H9 (cell line): ENCODE results near the gene MRPS27. TPM values are rescaled to one million over a fixed set of nuclear protein-coding genes. Genes with fewer than 3 reads are reported as not detected.

Experiments
- DNase-seq: peaks from one replicate; pipeline ENCODE4 v3.0.0-alpha.2; 2017
- H2AFZ ChIP-seq: one replicate; pipeline ENCODE4 v1.6.1; 2013; ENCODE audit warnings: mild to moderate bottlenecking, low read length, control low read depth, moderate library complexity
- H2AK5ac ChIP-seq: 2 replicates; pipeline ENCODE4 v1.6.1; 2013; ENCODE audit warnings: low read length, control low read depth, mixed read lengths; ENCODE audit not compliant: insufficient read length
- H2BK120ac ChIP-seq: one replicate; pipeline ENCODE4 v1.6.1; 2013; ENCODE audit warnings: low read depth, mild to moderate bottlenecking, low read length, control low read depth, inconsistent platforms; ENCODE audit not compliant: poor library complexity, severe bottlenecking
- H2BK12ac ChIP-seq: 2 replicates; pipeline ENCODE4 v1.6.1; 2013; ENCODE audit warnings: low read length, control low read depth, mixed read lengths, low read depth; ENCODE audit not compliant: insufficient read length
- H2BK15ac ChIP-seq: 2 replicates; pipeline ENCODE4 v1.6.1; 2013; ENCODE audit warnings: low read depth, low read length, control low read depth
- H2BK20ac ChIP-seq: one replicate; pipeline ENCODE4 v1.6.1; 2013; ENCODE audit warnings: low read depth, mild to moderate bottlenecking, low read length, control low read depth, inconsistent platforms; ENCODE audit not compliant: poor library complexity, severe bottlenecking
- H2BK5ac ChIP-seq: 2 replicates; pipeline ENCODE4 v1.6.1; 2013; ENCODE audit warnings: low read length, control low read depth, mixed read lengths; ENCODE audit not compliant: insufficient read length
- H3K14ac ChIP-seq: 2 replicates; pipeline ENCODE4 v1.6.1; 2013; ENCODE audit warnings: low read length, control low read depth; ENCODE audit not compliant: insufficient read depth
- H3K18ac ChIP-seq: 2 replicates; pipeline ENCODE4 v1.6.1; 2013; ENCODE audit warnings: low read depth, mild to moderate bottlenecking, mixed read lengths, low read length, control low read depth; ENCODE audit not compliant: insufficient read length
- H3K23ac ChIP-seq: 2 replicates; pipeline ENCODE4 v1.6.1; 2013; ENCODE audit warnings: low read length, control low read depth, mixed read lengths, low read depth; ENCODE audit not compliant: insufficient read length
- H3K23me2 ChIP-seq: 2 replicates; pipeline ENCODE4 v1.6.1; 2013; ENCODE audit warnings: low read depth, mild to moderate bottlenecking, mixed read lengths, low read length, control low read depth; ENCODE audit not compliant: insufficient read length, poor library complexity, severe bottlenecking
- H3K27ac ChIP-seq: 2 replicates; pipeline ENCODE4 v1.5.1; 2013; ENCODE audit warnings: low read length, control low read depth, mixed read lengths, low read depth; ENCODE audit not compliant: insufficient read length
- H3K27me3 ChIP-seq: 2 replicates; pipeline ENCODE4 v1.6.1; 2013; ENCODE audit warnings: low read length, control low read depth, inconsistent platforms; ENCODE audit not compliant: insufficient read depth
- H3K4ac ChIP-seq: 2 replicates; pipeline ENCODE4 v1.6.1; 2013; ENCODE audit warnings: low read depth, mild to moderate bottlenecking, control low read depth, inconsistent platforms, low read length, moderate library complexity
- H3K4me1 ChIP-seq: 2 replicates; pipeline ENCODE4 v1.6.1; 2013; ENCODE audit warnings: low read length, control low read depth, inconsistent platforms; ENCODE audit not compliant: insufficient read depth
- H3K4me2 ChIP-seq: 2 replicates; pipeline ENCODE4 v1.6.1; 2013; ENCODE audit warnings: low read length, control low read depth, mixed read lengths; ENCODE audit not compliant: insufficient read length, insufficient read depth
- H3K56ac ChIP-seq: 2 replicates; pipeline ENCODE4 v1.6.1; 2013; ENCODE audit warnings: low read depth, mild to moderate bottlenecking, mixed read lengths, low read length, control low read depth; ENCODE audit not compliant: insufficient read length
- H3K79me1 ChIP-seq: 2 replicates; pipeline ENCODE4 v1.6.1; 2013; ENCODE audit warnings: low read depth, mild to moderate bottlenecking, moderate library complexity, low read length, control low read depth, inconsistent platforms; ENCODE audit not compliant: insufficient read depth, poor library complexity, severe bottlenecking
- H3K79me2 ChIP-seq: 2 replicates; pipeline ENCODE4 v1.6.1; 2013; ENCODE audit warnings: low read length, control low read depth, inconsistent platforms; ENCODE audit not compliant: insufficient read depth
- H3K9ac ChIP-seq: 2 replicates; pipeline ENCODE4 v1.6.1; 2013; ENCODE audit warnings: low read length, control low read depth, mixed read lengths; ENCODE audit not compliant: insufficient read length; ENCODE audit errors: extremely low read depth
- H3K9me3 ChIP-seq: one replicate; pipeline ENCODE4 v1.6.1; 2013; ENCODE audit warnings: low read depth, low read length, inconsistent platforms; ENCODE audit not compliant: control insufficient read depth
- H3T11ph ChIP-seq: one replicate; pipeline ENCODE4 v1.6.1; 2013; ENCODE audit warnings: mild to moderate bottlenecking, low read length, control low read depth, inconsistent platforms
- H4K20me1 ChIP-seq: one replicate; pipeline ENCODE4 v1.6.1; 2013; ENCODE audit not compliant: control insufficient read depth, insufficient read length, insufficient read depth
- H4K5ac ChIP-seq: 2 replicates; pipeline ENCODE4 v1.6.1; 2013; ENCODE audit warnings: low read depth, mild to moderate bottlenecking, mixed read lengths, low read length, control low read depth; ENCODE audit not compliant: insufficient read length
- H4K8ac ChIP-seq: replicated peaks from 2 replicates; pipeline ENCODE4 v1.6.1; 2013; ENCODE audit warnings: low read length, control low read depth, mixed read lengths, low read depth; ENCODE audit not compliant: insufficient read length
- H4K91ac ChIP-seq: 2 replicates; pipeline ENCODE4 v1.6.1; 2013; ENCODE audit warnings: low read depth, mild to moderate bottlenecking, moderate library complexity, mixed read lengths, low read length, control low read depth; ENCODE audit not compliant: insufficient read length
- H3K27ac Mint-ChIP-seq, 3 experiments: 2 replicates in 2 of 3; 3 replicates in 1 of 3; pipeline ENCODE4 v1.8.0; 2020 to 2021; ENCODE audit warnings: mixed read lengths in 3 of 3, mild to moderate bottlenecking in 1 of 3, moderate library complexity in 1 of 3
- H3K27me3 Mint-ChIP-seq: 2 replicates; pipeline ENCODE4 v1.8.0; 2021; ENCODE audit warnings: low read depth, mild to moderate bottlenecking, moderate library complexity, mixed read lengths
- H3K36me3 Mint-ChIP-seq, 3 experiments: 2 replicates in 2 of 3; 3 replicates in 1 of 3; pipeline ENCODE4 v1.8.0; 2020 to 2021; ENCODE audit warnings: low read depth in 3 of 3, mixed read lengths in 3 of 3; ENCODE audit not compliant: insufficient read depth in 1 of 3
- H3K4me1 Mint-ChIP-seq, 2 experiments: 2 replicates each; pipeline ENCODE4 v1.8.0; 2020; ENCODE audit warnings: mixed read lengths in 2 of 2
- H3K4me3 Mint-ChIP-seq, 2 experiments: 2 replicates in 1 of 2; 3 replicates in 1 of 2; pipeline ENCODE4 v1.8.0; 2020 to 2021; ENCODE audit warnings: mild to moderate bottlenecking in 2 of 2, mixed read lengths in 2 of 2, moderate library complexity in 1 of 2
- H3K9me3 Mint-ChIP-seq, 2 experiments: 2 replicates in 1 of 2; 3 replicates in 1 of 2; pipeline ENCODE4 v1.8.0; 2020; ENCODE audit warnings: mild to moderate bottlenecking in 2 of 2, mixed read lengths in 2 of 2, moderate library complexity in 1 of 2
- WGBS: extraction: QIAGEN DNeasy Blood & Tissue Kit; methylation state at CpG from one replicate; pipeline ENCODE4 v1.1.7; 2013; ENCODE audit warnings: missing lambda C conversion rate, low lambda C conversion rate, mixed read lengths; ENCODE audit not compliant: insufficient read length; ENCODE audit errors: extremely low coverage; 5-methylcytosine and 5-hydroxymethylcytosine counted together
- total RNA-seq: library from RNA; stranded (reverse); gene quantifications from 2 replicates; pipeline ENCODE4 v1.2.1, GENCODE V29; 2021
- TF ChIP-seq, protein P1 (sequence below): fragments of 200-600 bp; sonication (generic); conservative IDR thresholded peaks from 3 replicates; pipeline ENCODE4 v1.8.0; 2021; ENCODE audit warnings: antibody characterized with exemption, mild to moderate bottlenecking

Gene MRPS27
- total RNA-seq, 1 experiment from 2014 or later, result 83.3 TPM

DNA sequence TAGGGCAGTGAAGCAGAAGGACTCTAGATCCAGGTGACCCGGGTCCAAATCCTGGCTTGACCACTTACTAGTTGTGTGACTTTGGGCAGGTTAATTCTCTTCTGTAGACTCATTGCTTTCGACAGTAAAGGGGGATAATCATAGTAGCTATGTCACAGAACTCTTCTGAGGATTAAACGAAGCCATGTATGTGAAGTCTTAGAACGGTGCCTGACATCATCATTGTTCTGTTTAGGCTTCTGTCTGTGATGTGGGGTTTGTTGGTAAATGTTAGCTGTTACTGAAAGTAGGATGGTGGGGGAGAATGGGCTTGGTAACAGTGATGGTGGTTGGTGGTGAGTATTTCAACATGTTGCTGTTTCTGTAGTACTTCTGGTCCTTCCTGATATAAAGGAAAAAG lies 139.1 kb downstream of the MRPS27 start:
- H4K91ac ChIP-seq, result no peak overlapping the region
- no peaks in the 10 kb centered on the region; the same call in 1 of the 2 replicates for H3K79me2 ChIP-seq
- H3K27ac ChIP-seq, result no peak overlapping the region
- Mint-ChIP-seq H3K36me3 (peaks cover 16 to 31% (median 29%) of the 10 kb centered on the region in 3 experiments; a peak in 6 of 7 replicates), H3K4me1 (peaks cover 37 to 50% of the 10 kb centered on the region in 2 experiments), H3K9me3 (no peaks in the 10 kb centered on the region), H3K27me3 (no peaks in the 10 kb centered on the region), H3K27ac (0 out of 7 replicates have a peak overlapping the region, but pooled peaks of 1 of the 3 experiments have one; percentile 3), H3K4me3 (no peak overlapping the region)
- H2BK15ac ChIP-seq, result no peak overlapping the region
- H3K14ac ChIP-seq, result no peak overlapping the region
- H4K8ac ChIP-seq, result no peak overlapping the region
- DNase-seq, result no peak
- H2BK12ac ChIP-seq, result no peak overlapping the region
- no peak overlapping the region for H2BK20ac ChIP-seq
- no peaks in the 10 kb centered on the region for H3K79me1 ChIP-seq
- no peak overlapping the region for H3K18ac ChIP-seq
- no peak overlapping the region for H2BK120ac ChIP-seq
- no peak overlapping the region for H3K4me2 ChIP-seq
- no peak overlapping the region for H3T11ph ChIP-seq
- H2BK5ac ChIP-seq, result no peak overlapping the region
- WGBS, result no CpG with 5 or more reads among the region's 4 CpGs
- H3K9me3 ChIP-seq, result no peaks in the 10 kb centered on the region
- H3K56ac ChIP-seq, result no peak overlapping the region
- H3K23me2 ChIP-seq, result no peaks in the 10 kb centered on the region
- no peak overlapping the region for H4K5ac ChIP-seq
- no peak overlapping the region for H3K23ac ChIP-seq
- H3K4ac ChIP-seq, result no peak overlapping the region
- TF ChIP-seq, protein P1, sequence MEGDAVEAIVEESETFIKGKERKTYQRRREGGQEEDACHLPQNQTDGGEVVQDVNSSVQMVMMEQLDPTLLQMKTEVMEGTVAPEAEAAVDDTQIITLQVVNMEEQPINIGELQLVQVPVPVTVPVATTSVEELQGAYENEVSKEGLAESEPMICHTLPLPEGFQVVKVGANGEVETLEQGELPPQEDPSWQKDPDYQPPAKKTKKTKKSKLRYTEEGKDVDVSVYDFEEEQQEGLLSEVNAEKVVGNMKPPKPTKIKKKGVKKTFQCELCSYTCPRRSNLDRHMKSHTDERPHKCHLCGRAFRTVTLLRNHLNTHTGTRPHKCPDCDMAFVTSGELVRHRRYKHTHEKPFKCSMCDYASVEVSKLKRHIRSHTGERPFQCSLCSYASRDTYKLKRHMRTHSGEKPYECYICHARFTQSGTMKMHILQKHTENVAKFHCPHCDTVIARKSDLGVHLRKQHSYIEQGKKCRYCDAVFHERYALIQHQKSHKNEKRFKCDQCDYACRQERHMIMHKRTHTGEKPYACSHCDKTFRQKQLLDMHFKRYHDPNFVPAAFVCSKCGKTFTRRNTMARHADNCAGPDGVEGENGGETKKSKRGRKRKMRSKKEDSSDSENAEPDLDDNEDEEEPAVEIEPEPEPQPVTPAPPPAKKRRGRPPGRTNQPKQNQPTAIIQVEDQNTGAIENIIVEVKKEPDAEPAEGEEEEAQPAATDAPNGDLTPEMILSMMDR, result no peak
- H2AFZ ChIP-seq, result no peak overlapping the region
- H3K4me1 ChIP-seq, result peaks cover 6% of the 10 kb centered on the region; the same call in 1 of the 2 replicates
- no peak overlapping the region for H3K9ac ChIP-seq
- H3K27me3 ChIP-seq, result no peaks in the 10 kb centered on the region
- H2AK5ac ChIP-seq, result no peak overlapping the region
- no peaks in the 10 kb centered on the region for H4K20me1 ChIP-seq
